ENCODE results near the gene MRPL49. TPM values are rescaled to one million over a fixed set of nuclear protein-coding genes. Genes with fewer than 3 reads are reported as not detected.

MRPL49 gene
- total and polyA plus RNA-seq, 2 of the 8 experiments (the other 6 are each of a cell fraction or from before 2014, with no cell fraction given) = 54.0 to 84.8 TPM

DNA sequence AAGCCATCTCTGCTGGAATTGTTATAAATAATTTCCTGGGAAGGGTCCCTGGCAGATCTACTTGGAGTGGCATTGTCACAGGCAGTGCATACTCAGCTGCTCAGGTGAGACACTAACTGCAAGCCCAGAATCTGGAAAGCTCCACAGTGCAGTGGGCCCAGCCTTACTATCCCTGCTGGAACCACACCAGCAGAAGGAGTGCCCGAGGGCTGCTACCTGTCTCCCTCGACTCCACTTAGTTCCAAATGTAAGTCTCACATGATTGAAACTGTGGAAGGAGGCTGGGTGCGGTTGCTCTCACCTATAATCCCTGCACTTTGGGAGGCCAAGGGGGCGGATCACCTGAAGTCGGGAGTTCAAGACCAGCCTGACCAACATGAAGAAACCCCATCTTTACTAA lies 26.5 kb downstream of the MRPL49 start (continued):
- TF ChIP-seq, protein P1, sequence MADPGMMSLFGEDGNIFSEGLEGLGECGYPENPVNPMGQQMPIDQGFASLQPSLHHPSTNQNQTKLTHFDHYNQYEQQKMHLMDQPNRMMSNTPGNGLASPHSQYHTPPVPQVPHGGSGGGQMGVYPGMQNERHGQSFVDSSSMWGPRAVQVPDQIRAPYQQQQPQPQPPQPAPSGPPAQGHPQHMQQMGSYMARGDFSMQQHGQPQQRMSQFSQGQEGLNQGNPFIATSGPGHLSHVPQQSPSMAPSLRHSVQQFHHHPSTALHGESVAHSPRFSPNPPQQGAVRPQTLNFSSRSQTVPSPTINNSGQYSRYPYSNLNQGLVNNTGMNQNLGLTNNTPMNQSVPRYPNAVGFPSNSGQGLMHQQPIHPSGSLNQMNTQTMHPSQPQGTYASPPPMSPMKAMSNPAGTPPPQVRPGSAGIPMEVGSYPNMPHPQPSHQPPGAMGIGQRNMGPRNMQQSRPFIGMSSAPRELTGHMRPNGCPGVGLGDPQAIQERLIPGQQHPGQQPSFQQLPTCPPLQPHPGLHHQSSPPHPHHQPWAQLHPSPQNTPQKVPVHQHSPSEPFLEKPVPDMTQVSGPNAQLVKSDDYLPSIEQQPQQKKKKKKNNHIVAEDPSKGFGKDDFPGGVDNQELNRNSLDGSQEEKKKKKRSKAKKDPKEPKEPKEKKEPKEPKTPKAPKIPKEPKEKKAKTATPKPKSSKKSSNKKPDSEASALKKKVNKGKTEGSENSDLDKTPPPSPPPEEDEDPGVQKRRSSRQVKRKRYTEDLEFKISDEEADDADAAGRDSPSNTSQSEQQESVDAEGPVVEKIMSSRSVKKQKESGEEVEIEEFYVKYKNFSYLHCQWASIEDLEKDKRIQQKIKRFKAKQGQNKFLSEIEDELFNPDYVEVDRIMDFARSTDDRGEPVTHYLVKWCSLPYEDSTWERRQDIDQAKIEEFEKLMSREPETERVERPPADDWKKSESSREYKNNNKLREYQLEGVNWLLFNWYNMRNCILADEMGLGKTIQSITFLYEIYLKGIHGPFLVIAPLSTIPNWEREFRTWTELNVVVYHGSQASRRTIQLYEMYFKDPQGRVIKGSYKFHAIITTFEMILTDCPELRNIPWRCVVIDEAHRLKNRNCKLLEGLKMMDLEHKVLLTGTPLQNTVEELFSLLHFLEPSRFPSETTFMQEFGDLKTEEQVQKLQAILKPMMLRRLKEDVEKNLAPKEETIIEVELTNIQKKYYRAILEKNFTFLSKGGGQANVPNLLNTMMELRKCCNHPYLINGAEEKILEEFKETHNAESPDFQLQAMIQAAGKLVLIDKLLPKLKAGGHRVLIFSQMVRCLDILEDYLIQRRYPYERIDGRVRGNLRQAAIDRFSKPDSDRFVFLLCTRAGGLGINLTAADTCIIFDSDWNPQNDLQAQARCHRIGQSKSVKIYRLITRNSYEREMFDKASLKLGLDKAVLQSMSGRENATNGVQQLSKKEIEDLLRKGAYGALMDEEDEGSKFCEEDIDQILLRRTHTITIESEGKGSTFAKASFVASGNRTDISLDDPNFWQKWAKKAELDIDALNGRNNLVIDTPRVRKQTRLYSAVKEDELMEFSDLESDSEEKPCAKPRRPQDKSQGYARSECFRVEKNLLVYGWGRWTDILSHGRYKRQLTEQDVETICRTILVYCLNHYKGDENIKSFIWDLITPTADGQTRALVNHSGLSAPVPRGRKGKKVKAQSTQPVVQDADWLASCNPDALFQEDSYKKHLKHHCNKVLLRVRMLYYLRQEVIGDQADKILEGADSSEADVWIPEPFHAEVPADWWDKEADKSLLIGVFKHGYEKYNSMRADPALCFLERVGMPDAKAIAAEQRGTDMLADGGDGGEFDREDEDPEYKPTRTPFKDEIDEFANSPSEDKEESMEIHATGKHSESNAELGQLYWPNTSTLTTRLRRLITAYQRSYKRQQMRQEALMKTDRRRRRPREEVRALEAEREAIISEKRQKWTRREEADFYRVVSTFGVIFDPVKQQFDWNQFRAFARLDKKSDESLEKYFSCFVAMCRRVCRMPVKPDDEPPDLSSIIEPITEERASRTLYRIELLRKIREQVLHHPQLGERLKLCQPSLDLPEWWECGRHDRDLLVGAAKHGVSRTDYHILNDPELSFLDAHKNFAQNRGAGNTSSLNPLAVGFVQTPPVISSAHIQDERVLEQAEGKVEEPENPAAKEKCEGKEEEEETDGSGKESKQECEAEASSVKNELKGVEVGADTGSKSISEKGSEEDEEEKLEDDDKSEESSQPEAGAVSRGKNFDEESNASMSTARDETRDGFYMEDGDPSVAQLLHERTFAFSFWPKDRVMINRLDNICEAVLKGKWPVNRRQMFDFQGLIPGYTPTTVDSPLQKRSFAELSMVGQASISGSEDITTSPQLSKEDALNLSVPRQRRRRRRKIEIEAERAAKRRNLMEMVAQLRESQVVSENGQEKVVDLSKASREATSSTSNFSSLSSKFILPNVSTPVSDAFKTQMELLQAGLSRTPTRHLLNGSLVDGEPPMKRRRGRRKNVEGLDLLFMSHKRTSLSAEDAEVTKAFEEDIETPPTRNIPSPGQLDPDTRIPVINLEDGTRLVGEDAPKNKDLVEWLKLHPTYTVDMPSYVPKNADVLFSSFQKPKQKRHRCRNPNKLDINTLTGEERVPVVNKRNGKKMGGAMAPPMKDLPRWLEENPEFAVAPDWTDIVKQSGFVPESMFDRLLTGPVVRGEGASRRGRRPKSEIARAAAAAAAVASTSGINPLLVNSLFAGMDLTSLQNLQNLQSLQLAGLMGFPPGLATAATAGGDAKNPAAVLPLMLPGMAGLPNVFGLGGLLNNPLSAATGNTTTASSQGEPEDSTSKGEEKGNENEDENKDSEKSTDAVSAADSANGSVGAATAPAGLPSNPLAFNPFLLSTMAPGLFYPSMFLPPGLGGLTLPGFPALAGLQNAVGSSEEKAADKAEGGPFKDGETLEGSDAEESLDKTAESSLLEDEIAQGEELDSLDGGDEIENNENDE (IDR thresholded peaks at IDR 0.05; ENCODE audit: insufficient replicate concordance, low read length) = no peak
- TF ChIP-seq NRF1 (IDR thresholded peaks at IDR 0.05; ENCODE audit: low read depth, low read length) (no peak), CBX5 (IDR thresholded peaks at IDR 0.05; ENCODE audit: low read depth, low read length) (no peak), TCF12 (IDR thresholded peaks at IDR 0.05; ENCODE audit: low read depth, low read length) (no peak), CREB1 (IDR thresholded peaks at IDR 0.05) (no peak), SP1 (IDR thresholded peaks at IDR 0.05; ENCODE audit: low read depth, low read length) (no peak), BRCA1 (IDR thresholded peaks at IDR 0.05; ENCODE audit: low read depth, low read length) (no peak), CEBPB (IDR thresholded peaks at IDR 0.05; ENCODE audit: low read depth, low read length) (no peak), TEAD4 (IDR thresholded peaks at IDR 0.05; ENCODE audit: low read depth, low read length) (no peak), ATF2 (IDR thresholded peaks at IDR 0.05; ENCODE audit: low read length) (no peak), RFX5 (IDR thresholded peaks at IDR 0.05; ENCODE audit: borderline replicate concordance, low read depth, low read length) (no peak), MAFK (IDR thresholded peaks at IDR 0.05; ENCODE audit: low read depth, low read length) (no peak)

All from H1 (cell line).